Measurements from ENCODE around the gene KARS1.

- TF ChIP-seq SUZ12 (IDR thresholded peaks at IDR 0.05; ENCODE audit: extremely low read depth, insufficient read depth, insufficient read length) (no peak), ZNF274 (IDR thresholded peaks at IDR 0.05; ENCODE audit: low read depth, low read length) (no peak)
Observed at GRCh38 chr16:75627851-75628250, 19.6 kb downstream of the KARS1 start.
